HG03103 (cell line): ENCODE measurements around the gene ADGRB2.

ENCODE experiments used
- ATAC-seq: cut with Tn5 transposase; IDR thresholded peaks from one replicate; pipeline ENCODE4 v1.9.1; 2021; ENCODE audit warnings: low read depth; ENCODE audit not compliant: unreplicated experiment

Gene ADGRB2

DNA sequence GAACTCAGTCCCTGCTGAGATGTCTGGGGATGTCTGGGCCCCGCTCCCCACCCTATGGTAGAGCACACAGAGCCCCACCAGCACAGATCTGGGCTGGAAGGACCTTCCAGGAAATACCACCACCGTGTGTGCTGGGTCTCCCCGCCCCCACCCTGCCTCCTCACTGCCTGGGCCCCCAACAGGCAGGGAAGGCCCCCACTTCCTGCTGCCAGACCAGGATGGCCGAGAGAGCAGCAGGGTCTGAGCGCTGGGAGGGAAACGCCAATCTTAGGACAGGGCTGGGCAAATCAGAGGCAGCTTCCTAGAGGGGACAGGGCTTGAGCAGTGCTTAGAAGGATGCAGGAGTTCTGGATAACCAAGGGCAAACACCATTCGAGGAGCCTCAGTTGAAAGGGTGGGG lies 11.9 kb downstream of the ADGRB2 start:
- no peak for ATAC-seq

DNA sequence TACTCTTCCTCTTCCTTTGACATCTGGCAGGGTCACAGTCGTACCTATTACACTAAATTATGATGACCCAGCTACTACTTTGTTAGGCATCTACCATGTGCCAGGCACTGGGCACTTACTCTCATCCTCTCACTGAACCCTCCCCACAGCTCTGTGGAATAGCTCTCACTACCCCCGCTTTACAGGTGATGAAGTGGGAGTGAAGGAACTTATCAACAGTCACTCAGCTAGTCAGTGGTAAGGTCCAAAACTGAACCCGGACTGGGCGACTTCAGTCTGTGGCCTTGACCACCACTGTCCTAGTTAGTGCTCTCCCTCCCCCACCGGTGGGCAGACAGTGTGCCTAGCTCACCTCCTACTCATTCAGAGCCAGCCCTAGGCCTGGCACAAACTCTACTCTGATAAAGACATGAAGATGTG lies 12.3 kb downstream of the ADGRB2 start:
- no peak for ATAC-seq

DNA sequence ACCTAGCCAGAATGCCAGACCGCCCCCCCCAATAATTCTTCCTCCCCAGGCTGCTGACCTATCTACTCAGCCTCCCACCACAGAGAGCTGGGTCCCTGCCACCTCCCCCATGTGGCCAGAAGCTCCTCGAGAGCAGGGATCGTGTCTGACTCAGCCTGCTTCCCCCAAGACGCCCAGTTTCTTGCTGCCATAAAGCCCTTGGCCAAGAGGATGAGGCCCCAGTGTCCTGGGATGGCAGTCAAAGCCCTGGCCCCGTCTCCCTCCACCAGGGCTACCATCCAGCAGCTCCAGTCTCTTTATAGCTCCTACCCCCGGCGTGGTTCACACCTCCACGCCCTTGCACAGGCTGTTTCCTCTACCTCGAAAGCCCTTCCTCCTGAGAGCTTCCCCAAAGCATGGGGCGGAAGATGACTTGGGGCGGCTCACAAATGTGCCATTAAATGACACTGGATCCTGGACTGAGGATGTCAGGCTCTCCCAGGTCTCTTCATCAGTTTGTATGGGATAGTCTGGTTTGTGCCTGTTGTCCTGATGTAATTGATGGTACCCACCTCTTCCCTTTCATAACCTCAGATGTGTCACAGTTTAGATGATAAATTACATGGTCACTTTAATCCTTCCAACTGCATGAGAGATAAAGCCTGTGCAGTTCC lies 13.2 kb downstream of the ADGRB2 start:
- ATAC-seq: no peak

DNA sequence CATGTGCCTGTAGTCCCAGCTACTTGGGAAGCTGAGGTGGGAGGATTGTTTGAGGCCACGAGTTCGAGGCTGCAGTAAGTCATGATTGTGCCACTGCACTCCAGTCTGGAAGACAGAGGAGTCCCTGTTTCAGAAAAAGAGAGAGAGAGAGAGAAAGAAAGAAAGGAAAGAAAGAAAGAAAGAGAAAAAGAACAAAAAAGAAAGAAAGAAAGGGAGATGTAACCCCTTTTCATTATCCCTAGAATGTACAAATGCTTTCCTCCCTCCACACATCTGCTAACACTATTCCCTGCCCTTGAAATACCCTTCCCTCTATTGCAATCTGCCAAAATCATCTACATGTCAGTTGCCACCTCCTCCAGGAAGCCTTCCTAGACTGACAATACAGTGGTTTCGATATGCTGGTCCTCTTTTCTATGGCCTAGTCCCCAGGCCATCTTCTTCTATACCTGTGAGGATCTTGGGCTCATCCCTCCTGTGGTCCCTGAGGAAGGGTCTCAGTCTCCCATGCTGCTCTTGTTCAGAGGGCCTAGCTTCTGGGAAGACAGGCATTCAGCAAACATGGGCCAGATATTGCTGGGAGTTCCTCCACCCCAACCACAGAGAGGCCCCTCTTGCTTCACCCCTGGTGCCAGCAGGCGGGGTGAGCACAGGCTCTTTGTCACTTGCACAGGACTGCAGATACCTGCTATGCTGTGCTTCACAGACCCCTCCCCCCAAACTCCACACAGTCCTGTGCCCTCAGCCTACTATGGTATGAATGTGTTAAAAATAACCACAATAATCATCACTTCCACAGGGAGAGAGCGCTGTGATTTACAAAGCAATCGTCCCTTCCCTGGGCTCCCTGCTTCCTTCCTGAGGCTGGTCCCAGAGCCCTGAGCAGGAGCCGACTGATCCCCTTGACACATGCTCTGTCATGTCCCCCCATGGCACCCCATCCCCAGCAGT lies 14.1 kb downstream of the ADGRB2 start:
- ATAC-seq: no peak

DNA sequence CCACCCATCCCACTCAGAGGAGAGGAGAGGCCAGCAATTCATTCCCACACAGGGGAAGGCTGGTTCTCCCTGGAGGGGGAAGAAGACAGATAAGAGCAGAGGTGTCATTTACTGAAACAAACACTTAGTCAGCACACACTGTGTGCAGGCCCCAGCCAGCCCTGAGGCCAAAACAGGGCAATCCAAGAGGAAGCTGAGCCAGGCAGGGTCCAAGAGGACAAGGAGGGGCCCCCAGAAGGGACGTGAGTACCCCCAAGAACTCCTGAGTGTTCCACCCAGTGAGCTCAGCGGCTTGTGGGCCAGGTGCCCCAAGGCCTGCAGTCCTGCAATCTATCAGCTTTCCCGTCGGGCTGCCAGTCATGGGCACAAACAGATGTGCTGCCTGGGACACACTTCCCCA lies 15.8 kb downstream of the ADGRB2 start:
- no peak for ATAC-seq

DNA sequence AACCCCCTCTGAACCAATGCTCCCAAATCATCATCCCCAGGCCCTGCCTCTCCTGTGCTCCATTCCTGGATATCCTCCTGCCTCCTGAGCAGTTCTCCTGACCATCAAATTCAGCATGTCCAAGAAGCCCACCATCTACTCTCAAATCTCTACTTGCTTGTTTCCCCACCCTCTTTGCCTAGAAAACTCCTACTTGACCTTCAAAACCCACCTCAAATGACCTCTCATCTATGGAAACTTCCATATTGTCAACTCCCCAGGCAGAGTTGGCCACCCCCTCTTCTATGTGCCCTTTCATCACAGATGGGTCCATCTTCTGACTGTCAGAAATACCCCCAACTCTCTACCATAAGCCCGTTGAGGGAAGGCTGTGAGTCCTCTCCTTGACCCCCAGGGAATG lies 16.8 kb downstream of the ADGRB2 start:
- ATAC-seq: no peak

DNA sequence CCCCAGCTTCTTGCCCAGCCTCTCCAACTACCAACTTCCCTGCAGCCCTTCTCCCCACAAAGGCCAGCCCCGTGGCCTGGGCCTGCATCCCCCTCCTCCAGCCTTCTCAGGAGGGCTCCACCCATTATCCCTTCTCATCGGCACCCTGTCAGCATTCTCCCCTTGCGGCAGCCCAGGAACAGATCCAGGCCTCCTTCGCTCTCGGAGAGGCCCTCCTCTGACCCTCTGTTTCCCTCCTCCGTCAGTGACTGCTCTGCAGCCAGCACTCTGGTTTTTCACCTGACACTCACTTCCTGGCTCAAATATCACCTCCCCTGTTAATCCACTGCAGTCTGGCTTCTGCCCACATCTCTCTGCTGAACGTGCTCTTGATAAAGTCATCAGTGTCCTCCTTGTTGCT lies 17.5 kb downstream of the ADGRB2 start:
- no peak for ATAC-seq

DNA sequence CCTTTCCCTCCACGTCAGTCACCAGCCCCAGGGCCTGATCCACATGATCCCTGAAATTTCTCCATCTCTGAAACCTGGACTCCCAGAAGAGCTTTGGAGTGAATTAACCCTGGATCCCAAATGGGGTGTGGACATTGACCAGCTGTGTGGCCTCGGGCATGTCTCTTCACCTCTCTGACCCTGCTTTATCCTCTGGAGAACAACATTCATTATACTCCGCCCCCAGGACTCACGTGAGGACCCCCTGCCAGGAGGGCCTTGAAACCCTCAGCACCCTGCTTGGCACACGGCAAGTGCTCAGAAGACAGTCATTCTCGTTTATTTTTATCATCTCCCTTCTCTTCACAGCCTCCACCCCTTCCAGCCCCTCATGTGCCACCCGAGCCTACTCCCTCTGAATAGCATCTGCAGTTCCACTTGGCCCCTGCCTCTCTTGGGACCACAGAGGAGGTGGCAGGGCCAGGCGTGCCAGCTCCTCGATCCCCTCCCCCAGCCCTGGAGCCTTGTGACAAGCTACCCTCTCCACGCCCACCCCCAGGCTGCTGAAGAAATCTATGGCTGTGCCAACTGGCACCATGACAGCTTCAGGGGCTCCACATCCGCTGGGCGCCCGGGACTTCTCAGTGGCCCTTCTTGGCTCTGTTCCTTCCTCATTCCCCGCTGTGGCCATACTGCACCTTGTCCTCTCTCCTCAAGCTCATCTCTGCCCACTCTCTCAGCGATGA lies 18.0 kb downstream of the ADGRB2 start:
- no peak for ATAC-seq

DNA sequence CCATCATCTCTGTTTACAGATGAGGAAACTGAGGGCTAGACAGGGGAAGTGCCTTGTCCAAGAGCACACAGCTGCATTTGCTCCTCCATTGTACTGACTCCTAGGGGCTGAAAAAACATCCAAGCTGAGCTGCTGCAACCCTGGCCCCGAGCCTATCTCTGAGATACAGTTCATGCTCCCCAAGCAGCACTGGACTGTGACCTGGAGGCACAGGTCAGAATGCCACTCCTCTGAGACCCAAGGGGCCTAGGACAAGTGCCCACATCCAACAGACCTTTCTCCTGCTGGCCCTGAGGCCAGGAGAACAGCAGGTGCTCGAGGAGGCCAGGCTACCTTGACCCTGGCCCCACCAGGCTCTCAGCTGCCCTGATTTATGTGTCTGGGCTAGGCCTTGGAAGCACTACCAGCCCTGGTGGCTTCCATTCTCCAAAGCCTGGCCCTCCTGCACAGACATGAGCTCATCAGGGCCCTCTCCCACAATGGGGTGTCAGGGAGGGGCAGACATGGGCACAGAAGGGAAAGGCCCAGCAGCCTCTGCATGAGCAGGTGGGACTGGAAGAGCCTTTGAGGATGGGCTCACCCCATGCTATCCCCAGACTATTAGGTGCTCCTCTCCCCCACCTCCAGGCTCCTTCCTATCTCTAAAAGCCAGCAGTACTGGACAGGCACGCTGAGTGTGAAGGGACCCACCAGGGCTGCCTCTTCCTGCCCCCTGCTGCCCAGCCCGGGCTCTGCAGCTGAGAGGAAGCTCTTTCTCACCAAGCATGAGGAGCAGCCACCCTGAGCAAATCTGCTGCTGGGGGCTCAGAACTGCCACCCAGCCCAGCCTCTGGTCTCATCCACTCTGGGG lies 18.8 kb downstream of the ADGRB2 start:
- ATAC-seq: no peak

DNA sequence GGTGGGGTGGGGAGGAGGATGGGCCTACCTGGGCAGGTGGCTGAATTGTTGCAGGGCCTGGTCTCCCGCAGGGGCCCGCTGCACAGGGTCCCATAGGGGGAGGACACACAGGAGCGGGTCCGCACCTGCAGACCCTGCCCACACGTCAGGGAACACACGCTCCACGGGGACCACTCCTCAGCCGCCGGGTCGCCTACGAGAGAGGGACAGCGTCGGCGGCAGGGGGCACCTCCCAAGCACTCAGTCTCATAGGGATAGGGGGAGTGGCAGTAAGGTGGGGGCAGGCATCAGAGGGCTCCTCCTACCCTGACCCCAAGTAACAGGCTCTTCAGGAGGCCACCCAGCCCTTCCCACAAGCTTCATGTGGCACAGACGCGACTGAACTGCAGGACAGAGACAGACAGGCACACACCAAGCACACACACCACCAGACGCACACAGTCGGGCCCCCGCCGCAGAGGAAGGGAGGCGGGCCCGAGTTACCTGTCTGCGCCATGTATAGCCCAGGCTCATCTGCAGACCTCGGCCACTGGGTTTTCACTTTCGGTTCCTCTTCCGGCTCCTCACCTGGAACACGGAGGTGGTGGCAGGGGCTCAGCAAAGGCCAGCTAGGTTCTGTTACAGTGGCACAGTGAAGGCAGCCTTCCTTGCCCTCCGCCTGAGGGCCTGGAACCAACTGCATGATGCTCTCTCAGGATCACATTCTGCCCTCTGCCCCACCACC lies 19.8 kb downstream of the ADGRB2 start:
- peak; percentile 53 for ATAC-seq

DNA sequence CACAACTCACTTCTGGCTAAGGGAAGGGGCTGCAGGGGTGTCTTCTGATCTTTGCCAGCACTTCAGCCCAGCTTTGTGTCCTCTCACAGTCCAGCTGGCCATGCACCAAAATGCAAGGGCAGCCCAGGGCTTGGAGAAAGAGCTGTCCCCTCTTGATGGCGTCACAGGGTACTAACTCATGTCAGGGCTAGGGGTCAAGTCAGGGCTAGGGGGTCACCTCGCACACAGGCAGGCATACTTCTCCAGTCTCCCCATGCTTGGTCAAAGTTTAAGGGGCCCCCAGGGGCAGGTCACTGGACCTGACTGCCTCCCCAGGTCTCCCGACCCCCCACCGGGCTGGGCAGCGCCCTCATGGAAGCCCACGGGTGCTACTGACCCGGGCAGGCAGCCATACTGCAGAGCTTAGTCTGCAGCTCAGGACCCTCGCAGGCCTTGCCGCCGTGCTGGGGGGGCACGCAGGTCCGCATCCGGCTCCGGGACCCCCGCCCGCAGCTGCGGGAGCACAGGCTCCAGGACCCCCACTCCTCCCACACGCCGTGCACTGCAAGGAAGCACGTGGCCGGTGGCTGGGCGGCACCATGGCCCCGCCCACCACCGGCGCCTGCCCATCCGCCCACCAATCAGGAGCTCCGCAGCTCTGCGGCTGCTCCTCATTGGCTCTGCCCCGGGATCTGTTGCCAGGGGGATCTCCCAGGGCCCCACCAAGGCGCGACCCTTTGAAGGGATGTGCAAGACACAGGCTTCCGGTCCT lies 21.5 kb downstream of the ADGRB2 start:
- no peak for ATAC-seq

DNA sequence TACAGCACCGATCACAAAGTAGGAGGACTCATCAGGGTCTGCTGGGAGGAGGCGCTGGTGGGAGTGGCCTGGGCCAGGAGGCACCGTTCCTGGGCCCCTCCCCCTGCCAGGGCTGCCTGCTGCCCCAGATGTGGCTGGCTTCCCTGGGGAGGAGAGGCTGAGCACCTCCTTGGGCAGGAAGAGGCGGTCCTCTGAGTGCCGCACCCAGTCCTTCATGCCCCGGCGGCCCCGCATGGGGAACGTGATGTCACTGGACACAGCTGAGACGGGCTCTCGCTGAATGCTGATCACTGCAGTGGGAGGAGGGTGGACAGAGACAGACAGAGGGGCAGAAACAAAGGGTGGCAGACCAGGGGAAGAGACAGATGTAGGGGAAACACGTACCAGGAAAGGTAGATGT lies 24.8 kb downstream of the ADGRB2 start:
- no peak for ATAC-seq

DNA sequence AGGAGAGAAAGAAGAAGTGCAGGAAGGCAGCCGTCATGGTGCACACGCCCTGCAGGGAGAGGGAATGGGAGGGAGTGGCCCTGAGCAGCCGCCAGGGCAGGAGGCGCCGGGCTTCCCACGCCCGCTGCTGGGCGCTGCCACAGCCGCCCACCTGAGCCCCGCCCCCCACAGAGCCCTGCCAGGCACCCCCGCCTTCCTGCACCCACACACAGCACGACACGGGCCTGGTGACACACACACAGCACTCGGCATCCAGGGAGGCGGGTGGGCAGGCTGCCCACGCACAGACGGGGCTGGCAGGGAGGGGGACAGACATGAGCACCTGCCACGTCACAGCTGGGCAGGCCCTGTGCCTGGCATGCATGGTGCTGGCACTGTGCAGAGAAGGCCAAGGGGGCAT lies 27.5 kb downstream of the ADGRB2 start:
- ATAC-seq: no peak

DNA sequence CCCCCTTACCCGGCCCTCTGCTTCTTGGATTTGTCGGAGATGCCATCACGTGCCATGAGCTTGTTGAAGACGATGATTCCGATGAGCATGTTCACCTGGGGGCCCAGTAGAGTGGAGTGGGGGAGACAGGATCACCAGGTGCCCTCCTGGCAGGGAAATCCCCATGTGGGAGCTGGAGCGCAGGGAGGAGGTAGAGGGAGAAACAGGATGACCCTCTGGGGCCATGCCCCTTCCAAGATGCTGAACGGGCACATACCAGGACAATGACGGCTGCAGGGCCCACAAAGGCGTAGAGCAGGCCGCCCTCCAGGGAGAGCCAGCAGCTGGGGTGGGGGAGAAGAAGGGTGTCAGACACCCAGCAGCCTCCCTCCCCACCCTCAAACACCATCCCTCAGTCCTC lies 28.6 kb downstream of the ADGRB2 start:
- ATAC-seq: no peak

DNA sequence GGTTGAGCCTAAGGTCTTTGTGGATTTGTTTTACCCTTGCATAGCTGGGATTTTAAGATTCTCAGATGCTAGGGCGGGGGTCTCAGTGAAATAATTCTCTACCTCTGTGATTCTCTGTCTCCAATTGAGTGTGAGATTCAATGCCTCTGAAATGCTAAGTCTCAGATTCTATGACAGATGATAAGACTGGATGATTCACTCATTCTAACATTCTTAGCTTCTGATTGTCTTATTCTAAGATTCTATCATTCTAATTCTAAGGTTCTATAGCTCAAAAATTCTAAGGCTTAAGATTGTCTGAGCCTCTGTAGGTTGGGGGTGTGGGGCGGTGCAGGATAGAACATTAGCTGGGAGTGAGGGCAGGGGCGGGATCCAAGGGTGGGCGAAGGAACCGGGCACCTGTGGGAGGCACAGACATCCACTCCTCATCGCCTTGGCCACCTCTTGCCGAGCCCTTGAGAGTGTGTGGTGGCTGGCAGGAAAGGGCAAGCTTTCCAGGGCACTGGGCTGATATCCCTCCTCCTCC lies 29.5 kb downstream of the ADGRB2 start:
- no peak for ATAC-seq

DNA sequence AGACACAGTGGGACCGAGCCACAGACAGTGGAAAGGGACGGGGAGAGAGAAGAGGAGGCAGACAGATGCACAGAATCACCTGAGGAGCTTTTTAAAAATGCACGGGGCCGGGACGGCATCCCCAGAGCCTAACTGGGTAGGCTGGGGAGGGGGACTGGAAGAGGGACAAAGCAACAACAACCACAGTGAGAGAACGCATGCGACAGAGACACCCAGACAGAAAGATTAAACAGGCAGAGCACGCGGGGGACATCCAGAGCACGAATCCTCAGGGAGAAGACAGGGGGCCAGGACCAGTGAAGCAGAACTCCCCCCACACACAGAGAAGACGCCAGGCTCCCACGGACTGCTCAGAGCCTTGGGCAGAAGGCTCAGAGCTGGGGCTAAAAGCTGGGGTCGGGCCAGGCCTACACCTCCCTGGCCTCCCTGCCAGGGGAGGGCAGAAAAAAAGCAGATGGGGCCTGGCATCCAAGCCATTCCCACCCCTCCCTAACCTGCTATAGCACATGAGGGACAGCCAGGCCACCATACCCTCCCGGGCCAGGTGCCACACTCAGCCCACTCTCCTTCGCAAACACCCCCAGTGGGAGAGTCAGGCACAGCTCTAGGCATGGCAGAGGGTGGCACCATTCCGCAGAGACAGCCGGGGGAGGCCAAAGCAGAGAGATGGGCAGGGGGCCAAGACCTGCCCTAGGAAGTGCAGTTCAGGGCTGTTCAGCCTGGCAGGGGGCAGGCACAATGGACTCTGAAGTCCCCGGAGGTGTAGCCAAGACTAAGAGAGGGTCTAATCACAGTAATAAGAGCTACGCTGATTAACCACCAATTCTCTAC lies 30.5 kb downstream of the ADGRB2 start:
- no peak for ATAC-seq

DNA sequence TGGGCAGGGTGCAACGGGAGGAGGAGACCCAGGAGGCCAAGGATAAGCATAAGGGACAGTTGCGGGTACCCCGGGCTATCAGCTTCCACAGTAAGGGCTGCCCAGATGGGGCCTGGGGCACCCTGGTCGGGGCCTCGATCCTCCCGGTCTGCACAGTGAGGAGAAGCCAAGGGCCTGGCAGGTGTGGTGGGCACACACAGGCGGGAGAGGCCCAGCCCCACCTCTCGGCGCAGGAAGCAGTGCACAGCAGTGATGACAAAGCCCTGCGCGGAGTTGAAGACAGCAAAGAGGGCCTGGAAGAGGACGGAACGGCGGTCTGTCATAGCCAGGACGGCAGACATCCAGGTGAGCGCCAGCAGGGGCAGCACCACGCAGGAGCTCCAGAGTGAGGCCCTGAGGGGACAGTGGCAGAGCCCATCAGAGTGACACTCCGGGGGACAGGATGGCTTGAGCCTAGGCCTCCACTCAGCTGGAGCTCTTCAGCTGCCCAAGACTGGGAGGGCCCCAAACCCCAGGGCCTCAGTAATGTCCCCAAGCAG lies 31.3 kb downstream of the ADGRB2 start:
- no peak for ATAC-seq

DNA sequence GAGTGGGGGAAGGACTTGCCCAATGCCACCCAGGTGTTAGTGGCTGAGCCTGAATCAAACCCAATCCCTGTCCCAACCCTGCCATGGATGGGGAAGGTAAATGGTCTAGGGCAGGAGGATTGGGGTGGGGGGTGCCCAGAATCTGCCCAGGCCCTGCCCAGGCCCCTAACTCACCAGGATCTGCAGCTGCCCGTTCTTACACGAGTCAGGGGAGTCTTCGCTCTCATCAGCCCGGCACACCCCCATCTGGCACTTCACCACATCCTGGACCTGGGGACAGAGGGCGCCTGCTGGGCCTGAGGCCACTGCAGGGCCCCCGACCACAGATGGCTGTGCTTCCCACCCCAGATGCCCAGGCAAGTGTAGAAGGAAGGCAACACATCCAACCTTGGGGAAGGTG lies 31.8 kb downstream of the ADGRB2 start:
- no peak for ATAC-seq
